GM12878 (cell line): ENCODE data around the gene SDCCAG8. TPM values are rescaled to one million over a fixed set of nuclear protein-coding genes. Genes with fewer than 3 reads are reported as not detected.

Source experiments
- ATAC-seq: fragments of 200-7000 bp; cut with Tn5 transposase; 3 replicates; pipeline ENCODE4 v1.9.1; 2020; ENCODE audit warnings: mild to moderate bottlenecking, moderate library complexity
- BruUV-seq: library from RNA; stranded (reverse); fragments of 400-500 nt; replicated peaks from 2 replicates; lab custom pipeline; 2021; lab: Mats Ljungman, UMichigan
- CTCF ChIA-PET: fragments of 300-600 bp; sonication (Branson Sonifier 250); formaldehyde crosslinking; extraction: SDS; loops from one replicate; lab custom pipeline; 2021; ENCODE audit warnings: inconsistent platforms; lab: Yijun Ruan, JAX
- POLR2A ChIA-PET: fragments of 350-600 bp; formaldehyde crosslinking; extraction: SDS; loops from one replicate; lab custom pipeline; 2021; ENCODE audit warnings: inconsistent platforms; lab: Charles Lee
- RAD21 ChIA-PET: fragments of 300-600 bp; sonication (Branson Sonifier 250); formaldehyde crosslinking; loops from one replicate; lab custom pipeline; 2023; ENCODE audit warnings: antibody characterized with exemption; ENCODE audit not compliant: unreplicated experiment; lab: Charles Lee
- SMC1A ChIA-PET: fragments of 300-600 bp; sonication (Branson Sonifier 250); formaldehyde crosslinking; loops from one replicate; lab custom pipeline; 2023; ENCODE audit not compliant: unreplicated experiment, uncharacterized antibody; lab: Charles Lee
- DNase-seq: peaks from one replicate; pipeline ENCODE4 v3.0.0-alpha.2; 2011; ENCODE audit warnings: low read depth, low spot score
- FAIRE-seq: peaks from 3 replicates; lab custom pipeline; 2011; peaks lifted over from hg19 to GRCh38; lab: Jason Lieb, UNC
- H2AFZ ChIP-seq: 2 replicates; pipeline ENCODE4 v1.6.0; 2011; ENCODE audit warnings: low read depth, low read length, control low read depth; ENCODE audit not compliant: control insufficient read depth
- H3K27ac ChIP-seq: 2 replicates; pipeline ENCODE4 v1.5.1; 2011; ENCODE audit warnings: control low read depth; ENCODE audit not compliant: control insufficient read depth, insufficient read depth
- H3K27me3 ChIP-seq, 2 experiments: replicated peaks in 1 of 2; 2 replicates each; pipeline versions ENCODE4 v1.6.0 to v1.6.1; 2011; ENCODE audit warnings: low read length in 1 of 2; ENCODE audit not compliant: control insufficient read depth in 2 of 2, insufficient read depth in 2 of 2
- H3K36me3 ChIP-seq, 2 experiments: 2 replicates each; pipeline ENCODE4 v1.5.1; 2011; ENCODE audit warnings: low read length in 1 of 2; ENCODE audit not compliant: control insufficient read depth in 2 of 2, insufficient read depth in 2 of 2
- H3K4me1 ChIP-seq: 2 replicates; pipeline ENCODE4 v1.6.1; 2011; ENCODE audit warnings: mild to moderate bottlenecking, low read length, moderate library complexity, mixed read lengths; ENCODE audit not compliant: control insufficient read depth, insufficient read depth
- H3K4me2 ChIP-seq: 2 replicates; pipeline ENCODE4 v1.6.0; 2011; ENCODE audit warnings: control low read depth; ENCODE audit not compliant: control insufficient read depth, insufficient read depth
- H3K4me3 ChIP-seq: fragments of 200-600 bp; sonication (generic); 2 replicates; pipeline ENCODE4 v1.5.1; 2016
- H3K79me2 ChIP-seq: 2 replicates; pipeline ENCODE4 v1.6.0; 2011; ENCODE audit warnings: low read length; ENCODE audit not compliant: control insufficient read depth, insufficient read depth
- H3K9ac ChIP-seq: 2 replicates; pipeline ENCODE4 v1.8.0; 2011; ENCODE audit warnings: low read length, control low read depth, mixed read lengths; ENCODE audit not compliant: control insufficient read depth, insufficient read depth
- H3K9me3 ChIP-seq: replicated peaks from 3 replicates; pipeline ENCODE4 v1.5.1; 2011; ENCODE audit warnings: mild to moderate bottlenecking, low read length; ENCODE audit not compliant: control insufficient read depth, insufficient read depth
- H4K20me1 ChIP-seq: 2 replicates; pipeline ENCODE4 v1.6.0; 2011; ENCODE audit not compliant: control insufficient read depth, insufficient read depth
- HDAC6 ChIP-seq: fragments of 200-600 bp; sonication (generic); IDR thresholded peaks from one replicate; pipeline ENCODE4 v1.8.0; 2017; ENCODE audit warnings: antibody characterized with exemption; ENCODE audit not compliant: unreplicated experiment
- MEF2A ChIP-seq: IDR thresholded peaks from 2 replicates; pipeline ENCODE4 v1.6.1; 2011; ENCODE audit warnings: low read depth, mild to moderate bottlenecking, low read length, moderate library complexity; ENCODE audit not compliant: insufficient read depth
- RELA ChIP-seq: fragments of 450-650 bp; IDR thresholded peaks from 2 replicates; pipeline ENCODE4 v1.8.0; 2014; ENCODE audit warnings: borderline replicate concordance; ENCODE audit not compliant: partially characterized antibody
- STAT3 ChIP-seq: IDR thresholded peaks from 2 replicates; pipeline ENCODE4 v1.6.1; 2011; ENCODE audit warnings: low read depth, low read length, improper control_type of control experiment
- TAF1 ChIP-seq: IDR thresholded peaks from 2 replicates; pipeline ENCODE4 v1.6.1; 2011; ENCODE audit warnings: mild to moderate bottlenecking, low read depth, low read length, borderline replicate concordance
- WGBS: methylation state at CpG from one replicate; pipeline ENCODE4 v1.1.6; 2016; ENCODE audit warnings: low lambda C conversion rate; ENCODE audit not compliant: insufficient replicate concordance, insufficient coverage; ENCODE audit errors: missing lambda C conversion rate; 5-methylcytosine and 5-hydroxymethylcytosine counted together
- in situ Hi-C: fragments of 300-500 bp; cut with MboI; formaldehyde crosslinking; loops from 9 replicates; pipeline ENCODE4 v1.14.3; 2018; ENCODE audit warnings: mixed read lengths
- intact Hi-C: fragments of 100-400 bp; cut with micrococcal nuclease; formaldehyde crosslinking; loops from one replicate; pipeline ENCODE4 v1.14.2; 2022; ENCODE audit not compliant: unreplicated experiment
- polyA plus RNA-seq, 11 experiments: library from polyadenylated mRNA; depleted of rRNA in 4 of 11; unstranded in 6 of 11; stranded (reverse) in 5 of 11; fragments of >200 nt; fragmentation: Nextera tagmentation in 4 of 11; fragmentation: Illumina TruSeq in 1 of 11; extraction: Ambion mirVana in 4 of 11; extraction: Trizol in 1 of 11; gene quantifications; 1 replicate in 1 of 11; 2 replicates in 10 of 11; pipeline versions ENCODE4 v1.2.1 to v1.2.3, GENCODE V29; 2011 to 2016; ENCODE audit warnings: inconsistent platforms in 2 of 11, missing spikeins in 2 of 11, low read depth in 1 of 11
- total RNA-seq, 4 experiments: library from RNA; depleted of rRNA in 3 of 4; stranded (reverse); fragments of >200 nt in 3 of 4; fragmentation: Illumina TruSeq in 1 of 4; extraction: Trizol in 1 of 4; gene quantifications; 2 replicates each; pipeline versions ENCODE4 v1.2.1 to v1.2.3, GENCODE V29; 2013 to 2021
- TF ChIP-seq, protein P1 (sequence below): fragments of 450-650 bp; formaldehyde crosslinking; IDR thresholded peaks from 2 replicates; pipeline ENCODE4 v1.4.0; 2022; ENCODE audit warnings: mild to moderate bottlenecking, moderate library complexity
- TF ChIP-seq, protein P2 (sequence below): IDR thresholded peaks from 2 replicates; pipeline ENCODE4 v1.6.1; 2011; ENCODE audit warnings: borderline replicate concordance, low read depth, mild to moderate bottlenecking, moderate library complexity, mixed read lengths, low read length; ENCODE audit not compliant: insufficient read depth; ENCODE audit errors: extremely low read length

Gene SDCCAG8
- total and polyA plus RNA-seq, 10 of the 15 experiments (the other 5 are each of a cell fraction or from before 2014, with no cell fraction given) = 15.0 to 25.6 (median 20.6) TPM

DNA sequence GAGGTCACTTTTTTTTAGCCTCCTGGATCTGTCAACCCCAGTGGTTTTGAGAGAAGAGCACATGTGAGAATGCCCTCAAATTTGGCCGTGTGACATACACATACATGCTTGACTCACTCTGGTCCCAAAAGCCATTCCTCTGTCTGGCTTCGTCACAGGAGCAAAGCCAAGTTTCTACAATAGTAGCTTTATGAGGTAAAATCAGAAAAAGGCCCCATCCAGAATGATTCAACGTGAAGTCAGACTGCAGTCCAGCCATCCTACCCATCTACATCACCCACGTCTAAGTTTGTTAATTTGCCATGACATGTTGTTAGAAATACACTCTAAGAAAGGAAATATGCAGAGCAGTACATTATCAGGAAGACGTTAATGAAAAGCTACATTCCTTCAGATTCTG lies 245.2 kb downstream of the SDCCAG8 start:
- TF ChIP-seq, protein P1, sequence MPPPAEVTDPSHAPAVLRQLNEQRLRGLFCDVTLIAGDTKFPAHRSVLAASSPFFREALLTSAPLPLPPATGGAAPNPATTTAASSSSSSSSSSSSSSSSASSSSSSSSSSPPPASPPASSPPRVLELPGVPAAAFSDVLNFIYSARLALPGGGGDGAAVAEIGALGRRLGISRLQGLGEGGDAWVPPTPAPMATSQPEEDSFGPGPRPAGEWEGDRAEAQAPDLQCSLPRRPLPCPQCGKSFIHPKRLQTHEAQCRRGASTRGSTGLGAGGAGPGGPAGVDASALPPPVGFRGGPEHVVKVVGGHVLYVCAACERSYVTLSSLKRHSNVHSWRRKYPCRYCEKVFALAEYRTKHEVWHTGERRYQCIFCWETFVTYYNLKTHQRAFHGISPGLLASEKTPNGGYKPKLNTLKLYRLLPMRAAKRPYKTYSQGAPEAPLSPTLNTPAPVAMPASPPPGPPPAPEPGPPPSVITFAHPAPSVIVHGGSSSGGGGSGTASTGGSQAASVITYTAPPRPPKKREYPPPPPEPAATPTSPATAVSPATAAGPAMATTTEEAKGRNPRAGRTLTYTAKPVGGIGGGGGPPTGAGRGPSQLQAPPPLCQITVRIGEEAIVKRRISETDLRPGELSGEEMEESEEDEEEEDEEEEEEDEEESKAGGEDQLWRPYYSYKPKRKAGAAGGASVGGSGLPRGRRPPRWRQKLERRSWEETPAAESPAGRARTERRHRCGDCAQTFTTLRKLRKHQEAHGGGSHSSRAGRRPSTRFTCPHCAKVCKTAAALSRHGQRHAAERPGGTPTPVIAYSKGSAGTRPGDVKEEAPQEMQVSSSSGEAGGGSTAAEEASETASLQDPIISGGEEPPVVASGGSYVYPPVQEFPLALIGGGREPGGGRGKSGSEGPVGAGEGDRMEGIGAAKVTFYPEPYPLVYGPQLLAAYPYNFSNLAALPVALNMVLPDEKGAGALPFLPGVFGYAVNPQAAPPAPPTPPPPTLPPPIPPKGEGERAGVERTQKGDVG (CRISPR knock-in tag) = no peak
- TF ChIP-seq TAF1 (no peak), HDAC6 (no peak), RELA (no peak), STAT3 (no peak), MEF2A (no peak)
- TF ChIP-seq, protein P2, sequence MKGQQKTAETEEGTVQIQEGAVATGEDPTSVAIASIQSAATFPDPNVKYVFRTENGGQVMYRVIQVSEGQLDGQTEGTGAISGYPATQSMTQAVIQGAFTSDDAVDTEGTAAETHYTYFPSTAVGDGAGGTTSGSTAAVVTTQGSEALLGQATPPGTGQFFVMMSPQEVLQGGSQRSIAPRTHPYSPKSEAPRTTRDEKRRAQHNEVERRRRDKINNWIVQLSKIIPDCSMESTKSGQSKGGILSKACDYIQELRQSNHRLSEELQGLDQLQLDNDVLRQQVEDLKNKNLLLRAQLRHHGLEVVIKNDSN = no peak
- Histone ChIP-seq H3K27me3 (no peaks in the 10 kb centered on the region), H3K36me3 (no peaks in the 10 kb centered on the region; a peak in 1 of 4 replicates), H3K4me2 (no peak overlapping the region), H3K4me3 (no peak overlapping the region), H4K20me1 (no peaks in the 10 kb centered on the region), H2AFZ (no peak overlapping the region), H3K9me3 (no peaks in the 10 kb centered on the region), H3K27ac (no peak overlapping the region), H3K79me2 (no peaks in the 10 kb centered on the region), H3K4me1 (no peaks in the 10 kb centered on the region), H3K9ac (no peak overlapping the region)
- in situ Hi-C loops = no loop called here
- no TSS peak for BruUV-seq
- WGBS = 89% methylated on average over 5 of the region's 5 CpGs
- ChIA-PET RAD21 (no interaction called here), POLR2A (no interaction called here), CTCF (no interaction called here), SMC1A (interaction anchor here (0.6 to 1.5 kb wide), 2 partner anchors 67 to 157 kb away, joined by 3 to 5 read pairs; no protein-coding TSS in a partner anchor)
- FAIRE-seq = no peak
- no peak for ATAC-seq
- intact Hi-C loops = no loop called here
- DNase-seq = no peak
